ENCODE data around the gene RECQL5.

Gene RECQL5

DNA sequence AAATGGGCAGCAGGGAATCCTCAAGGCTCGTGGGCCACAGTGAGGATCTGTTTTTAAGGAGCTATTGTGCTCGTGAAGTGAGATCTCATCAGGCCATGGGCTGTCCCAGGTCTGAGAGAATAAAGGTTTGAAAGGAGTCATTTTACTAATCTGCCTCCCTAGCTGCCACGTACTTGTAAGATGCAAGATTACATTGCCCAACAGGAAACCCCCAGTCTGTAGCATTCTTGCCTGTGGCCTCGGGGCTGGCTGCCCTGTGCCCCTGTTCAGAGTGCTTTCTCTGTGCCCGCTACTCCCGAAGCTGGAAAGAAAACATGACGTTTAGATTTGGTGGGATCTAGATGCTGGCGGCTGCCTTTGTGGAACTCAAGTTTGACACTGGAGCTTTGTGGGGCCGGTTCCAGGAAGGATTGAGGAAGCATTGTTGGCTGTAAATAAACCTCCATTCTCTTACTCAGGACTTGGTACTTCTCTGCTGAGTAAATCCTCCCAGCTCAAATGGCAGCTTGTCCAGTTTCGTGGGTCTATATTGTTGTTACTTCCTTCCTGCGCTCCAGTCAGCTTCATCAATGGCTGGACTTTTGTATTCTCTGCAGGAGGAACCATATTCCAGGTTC lies 21.4 kb upstream of the RECQL5 start:
- DNase-seq (ENCODE audit: low read depth), result no peak

DNA sequence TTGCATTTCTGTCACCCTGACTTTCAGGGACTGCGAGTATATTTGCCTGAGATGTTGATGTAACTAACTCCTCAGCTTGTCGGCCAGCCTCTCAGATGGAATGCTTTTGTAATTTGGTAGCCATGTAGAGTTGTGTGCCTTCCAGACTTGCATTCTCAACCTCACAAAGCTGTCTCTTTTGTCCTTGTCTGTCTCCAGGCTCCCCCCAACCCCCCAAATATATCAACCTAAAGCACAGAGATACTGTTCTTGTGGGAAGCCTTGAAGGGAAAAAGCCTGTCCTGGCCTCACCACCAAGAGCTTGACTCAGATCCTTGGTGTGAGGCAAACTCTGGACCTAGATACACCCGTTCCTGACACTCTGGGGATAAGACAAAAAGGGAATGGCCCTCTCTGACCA lies 18.5 kb upstream of the RECQL5 start:
- no peak for DNase-seq (ENCODE audit: low read depth)

- DNase-seq (ENCODE audit: low read depth), result no peak
These were observed 18.0 kb upstream of the RECQL5 start for GRCh38 chr17:75684924-75685323.

- DNase-seq (ENCODE audit: low read depth), result no peak
These were observed 17.3 kb upstream of the RECQL5 start for GRCh38 chr17:75684249-75684648.

GRCh38 chr17:75683583-75683982 lies 16.6 kb upstream of the RECQL5 start:
- DNase-seq (ENCODE audit: low read depth), result no peak

- no peak for DNase-seq (ENCODE audit: low read depth)
These were observed 14.3 kb upstream of the RECQL5 start for GRCh38 chr17:75681289-75681688.

GRCh38 chr17:75680431-75680830 lies 13.5 kb upstream of the RECQL5 start:
- no peak for DNase-seq (ENCODE audit: low read depth)

DNA sequence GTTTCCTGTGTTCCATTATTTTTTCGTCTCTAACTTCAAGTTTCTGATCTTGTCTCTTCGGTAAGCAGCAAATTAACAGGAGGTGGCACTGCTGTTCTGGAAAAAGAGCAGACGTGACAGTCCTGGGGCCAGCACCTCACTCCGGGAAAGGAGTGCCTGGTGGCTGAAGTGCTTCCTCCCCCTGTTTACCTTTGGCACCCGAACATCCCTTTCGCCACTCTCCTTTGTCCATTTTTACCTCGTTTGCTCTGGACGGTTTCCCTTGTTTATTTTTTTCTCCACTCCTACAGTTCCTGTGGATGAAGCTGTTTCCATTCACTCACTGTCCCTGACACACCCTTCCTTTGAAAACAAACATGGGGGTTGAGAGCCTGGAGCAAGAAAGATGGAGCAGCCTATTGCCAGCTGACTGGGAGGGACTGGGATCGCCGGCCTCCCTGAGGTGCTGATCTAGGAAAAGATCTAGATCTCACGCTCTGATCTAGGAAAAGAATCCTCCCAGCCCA lies 12.8 kb upstream of the RECQL5 start:
- DNase-seq (ENCODE audit: low read depth), result no peak

GRCh38 chr17:75676461-75676860 lies 9.5 kb upstream of the RECQL5 start:
- DNase-seq (ENCODE audit: low read depth), result no peak

DNA sequence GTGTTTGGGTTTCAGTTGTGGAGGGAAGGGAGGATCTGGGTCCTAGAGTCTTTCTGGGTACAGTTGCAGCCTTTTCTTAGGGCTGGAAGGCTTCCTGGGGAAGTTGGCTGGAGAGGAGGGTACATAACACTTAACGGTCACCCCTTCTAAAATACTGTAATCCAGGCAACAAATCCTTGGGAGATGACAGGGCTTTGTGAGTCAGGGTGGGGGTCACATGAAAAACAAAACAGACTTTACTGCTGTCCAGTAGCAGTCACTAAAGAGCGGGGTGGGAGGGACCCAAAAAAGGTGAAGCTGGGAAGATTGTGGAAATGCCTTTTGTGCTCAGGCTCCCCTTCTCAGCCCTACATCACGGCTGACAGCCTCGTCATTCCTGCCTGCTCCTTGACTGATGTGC lies 6.5 kb upstream of the RECQL5 start:
- DNase-seq (ENCODE audit: low read depth), result no peak

DNA sequence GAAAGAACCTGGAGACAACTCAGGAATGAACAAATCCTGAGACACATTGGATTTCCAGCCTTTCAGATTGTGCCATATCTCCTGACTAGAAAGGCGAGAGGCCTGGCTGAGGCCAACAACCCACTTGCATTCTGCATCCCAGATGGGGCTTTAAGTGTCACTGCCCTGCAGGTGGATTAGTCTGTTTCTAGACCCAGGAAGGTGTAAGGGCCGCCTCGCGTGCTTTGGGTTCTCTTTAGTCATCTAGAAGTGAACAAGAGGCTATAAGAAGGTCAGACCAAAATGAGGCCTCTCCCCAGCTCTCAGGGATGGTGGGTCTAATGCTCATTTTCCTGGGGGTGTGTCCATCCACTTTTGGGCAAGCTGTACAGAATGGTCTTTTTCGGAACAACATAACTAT lies 5.1 kb upstream of the RECQL5 start:
- DNase-seq (ENCODE audit: low read depth), result no peak

DNA sequence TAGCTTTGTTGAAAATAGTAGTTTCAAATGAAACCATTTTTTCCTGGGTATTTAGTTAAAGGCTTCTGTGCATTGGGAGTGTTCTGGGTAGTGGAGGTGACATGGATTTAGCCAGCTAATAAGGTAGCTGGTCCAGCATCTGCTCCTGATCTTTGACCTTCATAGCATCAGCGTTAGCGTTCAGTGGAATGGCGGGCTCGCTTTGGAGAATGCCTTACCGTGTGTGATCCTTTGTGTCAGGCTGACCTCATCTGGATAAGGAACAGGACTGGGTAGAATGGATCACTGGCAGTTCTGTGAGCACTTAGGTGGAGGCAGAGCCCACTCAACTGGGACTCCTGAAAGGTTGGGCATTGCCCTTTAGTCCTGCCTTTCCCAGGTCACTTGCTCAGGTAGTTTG lies 3.9 kb upstream of the RECQL5 start:
- DNase-seq (ENCODE audit: low read depth), result no peak

DNA sequence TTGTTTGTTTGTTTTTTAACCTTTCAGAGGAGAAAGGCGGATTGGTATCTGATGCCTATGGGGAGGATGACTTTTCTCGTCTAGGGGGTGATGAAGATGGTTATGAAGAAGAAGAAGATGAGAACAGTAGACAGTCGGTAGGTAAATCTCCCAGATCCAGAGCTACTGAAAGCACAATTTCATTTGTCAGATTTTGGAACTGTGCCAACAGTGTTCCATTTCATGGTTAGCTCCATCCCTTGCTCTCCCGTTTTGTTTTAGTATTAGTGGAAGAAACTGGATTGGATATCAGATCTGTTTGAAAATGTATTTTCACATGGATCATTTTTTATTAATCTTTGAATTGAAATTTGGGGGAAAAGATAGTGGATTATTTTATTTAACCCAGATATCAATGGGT lies 1.5 kb upstream of the RECQL5 start:
- no peak for DNase-seq (ENCODE audit: low read depth)

- DNase-seq (ENCODE audit: low read depth), result no peak
These were observed 871 bp upstream of the RECQL5 start for GRCh38 chr17:75667825-75668224.

DNA sequence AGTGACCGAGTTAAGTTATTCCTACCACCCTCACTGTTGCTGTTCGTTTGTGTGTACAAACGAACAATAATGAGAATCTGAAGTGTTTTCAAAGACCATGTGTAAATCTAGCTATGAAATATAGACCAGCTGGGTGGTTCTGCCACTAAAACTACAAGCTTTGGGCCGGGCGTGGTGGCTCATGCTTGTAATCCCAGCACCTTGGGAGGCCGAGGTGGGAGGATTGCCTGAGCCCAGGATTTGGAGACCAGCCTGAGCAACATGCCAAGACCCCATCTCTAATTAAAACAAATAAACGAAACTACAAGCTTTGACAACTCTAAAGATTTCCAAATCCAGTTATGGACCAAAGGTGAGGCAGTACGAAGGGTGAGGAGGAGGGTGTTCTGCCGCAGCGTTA lies 973 bp downstream of the RECQL5 start:
- DNase-seq (ENCODE audit: low read depth), result no peak

GRCh38 chr17:75664099-75664549 lies 2.8 kb downstream of the RECQL5 start:
- no peak for DNase-seq (ENCODE audit: low read depth)

- no peak for DNase-seq (ENCODE audit: low read depth)
These were observed 4.4 kb downstream of the RECQL5 start for GRCh38 chr17:75662511-75662910.

DNA sequence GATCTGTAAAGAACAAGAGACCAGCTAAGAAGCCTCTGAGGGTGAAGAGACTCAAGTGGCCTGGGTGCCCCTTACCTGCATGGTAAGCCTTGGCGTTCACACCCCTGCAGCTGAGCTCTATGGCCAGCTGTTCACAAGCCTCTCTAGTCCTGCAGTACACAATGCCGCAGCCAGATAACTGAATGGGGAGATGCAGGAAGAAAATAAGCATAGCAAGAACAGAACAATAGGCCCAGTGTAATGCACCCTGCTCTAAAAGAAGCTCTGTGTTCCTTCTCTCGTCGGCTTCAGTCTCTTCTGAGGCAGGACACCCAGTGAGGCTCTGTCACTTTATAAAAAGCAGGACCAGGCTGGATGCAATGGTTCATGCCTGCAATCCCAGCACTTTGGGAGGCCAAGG lies 5.4 kb downstream of the RECQL5 start:
- no peak for DNase-seq (ENCODE audit: low read depth)

DNA sequence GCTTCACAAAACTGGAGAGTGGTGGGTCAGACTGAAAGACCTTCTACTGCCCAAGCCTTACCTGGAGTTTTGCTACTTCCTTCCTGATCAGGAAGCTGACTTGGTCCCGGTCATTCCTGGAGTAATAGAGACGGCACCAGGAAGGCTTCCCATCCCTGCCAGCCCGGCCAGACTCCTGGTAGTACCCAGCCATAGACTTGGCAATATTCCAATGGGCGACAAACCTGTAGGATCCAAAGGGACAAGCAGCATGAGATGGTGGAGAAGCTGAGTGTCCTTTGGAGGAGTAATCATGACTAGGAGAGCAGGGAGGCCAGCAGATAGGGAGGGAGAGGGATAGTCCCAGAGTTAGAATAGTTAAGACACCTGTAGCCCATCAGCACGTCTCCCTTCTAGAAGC lies 8.7 kb downstream of the RECQL5 start:
- no peak for DNase-seq (ENCODE audit: low read depth)

DNA sequence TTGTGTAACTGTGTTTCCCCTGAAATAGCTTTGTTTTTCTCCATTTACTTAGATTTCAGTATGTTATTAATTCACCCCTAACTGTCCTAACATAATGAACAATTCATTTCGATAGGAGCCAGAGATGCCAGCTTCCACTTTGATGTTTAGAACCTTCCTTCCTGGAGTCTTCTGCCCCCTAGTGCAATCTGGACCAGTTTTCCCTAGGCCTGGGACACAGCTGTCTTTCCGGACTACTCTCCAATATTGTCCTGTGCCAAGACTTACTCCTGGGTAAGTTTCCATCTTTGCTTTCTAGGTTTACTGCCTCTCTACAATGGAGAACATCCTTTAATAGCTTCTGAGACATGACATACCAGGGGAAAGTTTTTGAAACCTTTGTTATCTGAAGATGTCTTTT lies 12.8 kb downstream of the RECQL5 start:
- no peak for DNase-seq (ENCODE audit: low read depth)

DNA sequence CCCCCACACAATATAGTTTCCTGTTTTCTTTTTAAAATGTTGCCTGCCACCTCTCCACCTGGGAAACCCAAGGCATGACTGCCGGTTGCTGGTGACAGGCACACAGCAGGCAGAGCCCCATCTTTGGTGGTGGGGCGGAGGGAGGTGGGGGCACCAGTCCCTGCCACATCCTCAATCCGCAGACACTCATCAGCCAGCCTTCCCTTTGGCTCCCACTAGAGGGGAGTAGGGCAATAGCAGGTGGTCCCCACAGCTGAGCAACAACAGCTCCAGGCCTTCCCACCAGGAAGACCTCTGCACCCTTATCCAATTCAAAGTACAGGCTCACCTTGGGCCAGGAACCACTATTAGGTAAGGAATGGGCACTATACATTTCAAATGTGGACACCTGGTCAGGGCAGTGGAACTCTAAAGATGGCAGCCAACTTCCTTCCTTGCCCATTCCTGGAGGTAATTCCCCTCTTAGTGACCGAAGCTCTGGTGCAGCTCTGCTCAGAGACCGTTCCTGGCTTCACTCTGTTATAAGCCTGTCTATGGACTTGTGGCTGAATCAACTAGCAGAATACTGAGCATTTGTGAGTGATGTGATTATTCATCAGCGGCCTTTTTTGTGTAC lies 13.9 kb downstream of the RECQL5 start:
- DNase-seq (ENCODE audit: low read depth), result no peak

GRCh38 chr17:75652341-75652740 lies 14.6 kb downstream of the RECQL5 start:
- DNase-seq (ENCODE audit: low read depth), result no peak

DNA sequence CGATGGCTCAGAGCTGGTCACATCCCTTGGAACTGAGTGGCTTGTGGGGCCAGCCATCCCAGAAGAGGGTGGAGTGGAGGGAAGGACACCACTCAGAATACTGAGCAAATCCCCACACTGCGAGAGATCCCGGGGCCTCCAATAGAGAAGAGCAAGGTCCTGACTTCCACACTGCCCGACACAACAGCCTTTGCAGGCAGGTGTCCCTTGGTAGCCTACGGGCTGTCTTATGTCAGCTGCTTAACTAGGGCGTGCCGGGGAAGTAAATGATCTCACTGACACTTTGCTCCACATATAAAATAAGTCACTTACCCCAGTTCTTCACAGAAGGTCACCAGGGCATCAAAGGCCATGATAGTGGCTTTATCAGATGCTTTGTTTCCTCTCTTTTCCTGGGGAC lies 16.1 kb downstream of the RECQL5 start:
- no peak for DNase-seq (ENCODE audit: low read depth)

DNA sequence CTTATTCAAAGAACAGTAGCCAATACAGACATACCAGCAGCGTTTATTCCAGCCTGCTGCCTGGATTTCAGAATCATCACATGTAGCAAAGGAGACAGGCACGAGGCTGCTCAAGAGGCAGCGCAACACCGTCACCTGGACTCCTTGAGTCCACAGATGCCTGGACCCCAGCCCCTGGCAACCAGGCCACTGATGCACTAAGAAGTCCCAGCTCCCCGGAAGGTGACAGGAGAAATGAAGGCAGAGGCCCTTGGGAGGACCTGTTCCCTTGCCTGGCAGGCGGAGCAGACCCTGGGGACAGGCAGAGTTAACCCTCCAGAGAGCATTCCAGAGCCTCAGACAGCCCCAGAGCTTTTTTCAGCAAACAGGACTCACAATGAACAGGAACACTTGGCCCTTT lies 17.3 kb downstream of the RECQL5 start:
- no peak for DNase-seq (ENCODE audit: low read depth)
